Stimulated activated CD4-positive, alpha-beta T cell treated with anti-CD3 and anti-CD28 coated beads, Interleukin-4, amount 100 ng/mL, for 24 hours (primary cell): Measurements from ENCODE around the gene SLC25A48.

Experiments
- DNase-seq: peaks from one replicate; pipeline ENCODE4 v3.0.0-alpha.2; 2020

Gene SLC25A48

GRCh38 chr5:135834639-135835529, at the start of gene SLC25A48:
SLC25A48 (plus strand) TSS chr5:135834663; CDS start chr5:135834848, 185 bp downstream.
- DNase-seq, result peak; percentile 16

GRCh38 chr5:135800656-135801055, 33.8 kb upstream of the SLC25A48 start:
- no peak for DNase-seq

GRCh38 chr5:135810188-135810943, 24.1 kb upstream of the SLC25A48 start:
- no peak for DNase-seq

- no peak for DNase-seq
These were observed 23.5 kb upstream of the SLC25A48 start for GRCh38 chr5:135811007-135811406.

GRCh38 chr5:135813758-135814157, 20.7 kb upstream of the SLC25A48 start:
- DNase-seq, result no peak

GRCh38 chr5:135814316-135814715, 20.1 kb upstream of the SLC25A48 start:
- DNase-seq, result no peak

GRCh38 chr5:135814812-135815211, 19.7 kb upstream of the SLC25A48 start:
- no peak for DNase-seq

GRCh38 chr5:135821061-135821801, 13.2 kb upstream of the SLC25A48 start:
- no peak for DNase-seq

- DNase-seq, result no peak
These were observed 12.7 kb upstream of the SLC25A48 start for GRCh38 chr5:135821802-135822201.

GRCh38 chr5:135822286-135822685, 12.2 kb upstream of the SLC25A48 start:
- DNase-seq, result no peak

- no peak for DNase-seq
These were observed 11.5 kb upstream of the SLC25A48 start for GRCh38 chr5:135822959-135823358.

GRCh38 chr5:135823881-135824280, 10.6 kb upstream of the SLC25A48 start:
- DNase-seq, result no peak

- no peak for DNase-seq
These were observed 9.9 kb upstream of the SLC25A48 start for GRCh38 chr5:135824541-135825041.

- DNase-seq, result no peak
These were observed 8.9 kb upstream of the SLC25A48 start for GRCh38 chr5:135825373-135826220.

- no peak for DNase-seq
These were observed 8.3 kb upstream of the SLC25A48 start for GRCh38 chr5:135826221-135826525.

GRCh38 chr5:135826994-135827671, 7.3 kb upstream of the SLC25A48 start:
- DNase-seq, result no peak

GRCh38 chr5:135827965-135828781, 6.3 kb upstream of the SLC25A48 start:
- DNase-seq, result no peak

GRCh38 chr5:135828782-135829127, 5.7 kb upstream of the SLC25A48 start:
- no peak for DNase-seq

- no peak for DNase-seq
These were observed 5.3 kb upstream of the SLC25A48 start for GRCh38 chr5:135829179-135829578.

GRCh38 chr5:135829681-135830383, 4.6 kb upstream of the SLC25A48 start:
- DNase-seq, result no peak
